Measurements from ENCODE around the gene PRDM16. TPM values are rescaled to one million over a fixed set of nuclear protein-coding genes. Genes with fewer than 3 reads are reported as not detected.

Gene PRDM16
- polyA plus RNA-seq, 3 donors, result not detected

DNA sequence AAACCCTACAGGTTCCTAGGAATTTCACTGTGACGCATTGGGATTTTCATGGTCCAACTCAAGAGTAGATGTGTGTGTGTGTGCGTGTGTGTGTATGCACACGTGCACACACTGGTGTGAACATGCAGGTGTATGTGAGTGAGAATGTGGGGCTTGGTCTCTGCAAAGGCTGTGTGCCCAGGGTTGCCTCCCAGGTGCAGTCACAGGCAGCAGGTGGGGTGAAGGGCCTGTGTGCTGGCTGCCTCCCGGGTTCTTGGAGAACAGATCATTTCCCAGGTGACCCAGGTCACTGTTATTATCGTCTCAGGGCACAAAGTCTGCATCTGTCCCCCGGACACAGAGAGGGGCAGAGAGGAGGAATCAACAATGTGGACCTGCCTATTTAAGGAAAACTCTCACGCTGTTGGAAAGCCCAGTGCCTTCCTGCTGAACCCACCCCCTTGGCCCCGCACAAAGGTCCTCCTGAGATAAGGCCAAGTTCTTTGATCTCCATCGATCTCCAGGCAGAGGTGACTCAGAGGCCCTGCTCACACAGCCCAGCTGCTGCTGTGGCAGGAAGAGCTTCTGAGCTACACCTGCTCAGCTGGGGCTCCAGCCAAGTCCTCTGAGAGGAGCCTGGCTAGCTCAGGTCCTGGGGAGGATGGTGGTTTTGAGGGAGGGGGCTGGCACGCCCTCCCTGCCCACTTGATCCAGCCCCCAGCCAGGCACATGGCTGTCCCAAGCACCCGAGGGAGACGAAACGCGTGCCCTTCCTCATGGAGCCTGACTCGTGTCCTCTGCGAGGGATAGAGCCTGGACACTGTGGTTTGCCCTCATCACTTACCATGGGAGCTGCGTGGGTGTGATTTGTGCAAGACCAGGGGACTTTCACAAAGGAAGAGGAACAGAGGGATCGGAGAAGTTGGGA, 251.5 kb downstream of the PRDM16 start:
- intact Hi-C loops (cut with micrococcal nuclease), result loop anchor here in 1 of 2 donors (5.0 kb wide), 1 partner anchor 308 kb away; no protein-coding TSS in a partner anchor
- Mint-ChIP-seq H3K4me1 (peaks cover 5% of the 10 kb centered on the region), H3K9me3 (peaks cover 0 to 11% (median 4%) of the 10 kb centered on the region in 7 donors), H3K36me3 (no peaks in the 10 kb centered on the region), H3K27me3 (ENCODE audit: low read depth in 3 of 3) (peaks cover 9 to 18% (median 12%) of the 10 kb centered on the region in 3 donors), H3K27ac (no peak overlapping the region), H3K4me3 (no peak overlapping the region)
- Histone ChIP-seq H3K79me2 (ENCODE audit: insufficient read depth, low read length) (no peaks in the 10 kb centered on the region), H4K20me1 (ENCODE audit: insufficient read depth, low read length) (no peaks in the 10 kb centered on the region), H3K4me3 (replicated peaks in 1 of 3; ENCODE audit: low read depth in 2 of 3, low read length in 3 of 3) (no peak overlapping the region), H3K4me2 (replicated peaks; ENCODE audit: extremely low read depth, low read length, poor library complexity, severe bottlenecking) (no peak overlapping the region), H3K27me3 (ENCODE audit: control insufficient read depth in 2 of 2, insufficient read depth in 2 of 2, low read length in 2 of 2) (peaks cover 0 to 9% of the 10 kb centered on the region in 2 donors), H3K36me3 (replicated peaks in 1 of 2; ENCODE audit: control insufficient read depth in 1 of 2, insufficient read depth in 2 of 2, low read length in 2 of 2) (no peaks in the 10 kb centered on the region), H3K9me3 (replicated peaks in 1 of 2; ENCODE audit: control insufficient read depth in 1 of 2, insufficient read depth in 1 of 2, low read length in 2 of 2) (peaks cover 4 to 11% of the 10 kb centered on the region in 2 donors), H3K27ac (ENCODE audit: low read depth in 1 of 2, low read length in 2 of 2) (no peak overlapping the region), H2AFZ (ENCODE audit: insufficient read depth, low read depth, low read length, poor library complexity, severe bottlenecking) (no peak overlapping the region), H3K4me1 (ENCODE audit: control insufficient read depth in 1 of 2, insufficient read depth in 2 of 2, low read length in 2 of 2) (no peaks in the 10 kb centered on the region), H3K9ac (ENCODE audit: insufficient read depth, low read length, poor library complexity, severe bottlenecking) (no peak overlapping the region)
- WGBS (ENCODE audit: insufficient coverage), result 34% methylated on average over 17 of the region's 18 CpGs
- no peak for DNase-seq
- TF ChIP-seq, protein P1, sequence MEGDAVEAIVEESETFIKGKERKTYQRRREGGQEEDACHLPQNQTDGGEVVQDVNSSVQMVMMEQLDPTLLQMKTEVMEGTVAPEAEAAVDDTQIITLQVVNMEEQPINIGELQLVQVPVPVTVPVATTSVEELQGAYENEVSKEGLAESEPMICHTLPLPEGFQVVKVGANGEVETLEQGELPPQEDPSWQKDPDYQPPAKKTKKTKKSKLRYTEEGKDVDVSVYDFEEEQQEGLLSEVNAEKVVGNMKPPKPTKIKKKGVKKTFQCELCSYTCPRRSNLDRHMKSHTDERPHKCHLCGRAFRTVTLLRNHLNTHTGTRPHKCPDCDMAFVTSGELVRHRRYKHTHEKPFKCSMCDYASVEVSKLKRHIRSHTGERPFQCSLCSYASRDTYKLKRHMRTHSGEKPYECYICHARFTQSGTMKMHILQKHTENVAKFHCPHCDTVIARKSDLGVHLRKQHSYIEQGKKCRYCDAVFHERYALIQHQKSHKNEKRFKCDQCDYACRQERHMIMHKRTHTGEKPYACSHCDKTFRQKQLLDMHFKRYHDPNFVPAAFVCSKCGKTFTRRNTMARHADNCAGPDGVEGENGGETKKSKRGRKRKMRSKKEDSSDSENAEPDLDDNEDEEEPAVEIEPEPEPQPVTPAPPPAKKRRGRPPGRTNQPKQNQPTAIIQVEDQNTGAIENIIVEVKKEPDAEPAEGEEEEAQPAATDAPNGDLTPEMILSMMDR (IDR thresholded peaks at IDR 0.05), result peak; percentile 42

DNA sequence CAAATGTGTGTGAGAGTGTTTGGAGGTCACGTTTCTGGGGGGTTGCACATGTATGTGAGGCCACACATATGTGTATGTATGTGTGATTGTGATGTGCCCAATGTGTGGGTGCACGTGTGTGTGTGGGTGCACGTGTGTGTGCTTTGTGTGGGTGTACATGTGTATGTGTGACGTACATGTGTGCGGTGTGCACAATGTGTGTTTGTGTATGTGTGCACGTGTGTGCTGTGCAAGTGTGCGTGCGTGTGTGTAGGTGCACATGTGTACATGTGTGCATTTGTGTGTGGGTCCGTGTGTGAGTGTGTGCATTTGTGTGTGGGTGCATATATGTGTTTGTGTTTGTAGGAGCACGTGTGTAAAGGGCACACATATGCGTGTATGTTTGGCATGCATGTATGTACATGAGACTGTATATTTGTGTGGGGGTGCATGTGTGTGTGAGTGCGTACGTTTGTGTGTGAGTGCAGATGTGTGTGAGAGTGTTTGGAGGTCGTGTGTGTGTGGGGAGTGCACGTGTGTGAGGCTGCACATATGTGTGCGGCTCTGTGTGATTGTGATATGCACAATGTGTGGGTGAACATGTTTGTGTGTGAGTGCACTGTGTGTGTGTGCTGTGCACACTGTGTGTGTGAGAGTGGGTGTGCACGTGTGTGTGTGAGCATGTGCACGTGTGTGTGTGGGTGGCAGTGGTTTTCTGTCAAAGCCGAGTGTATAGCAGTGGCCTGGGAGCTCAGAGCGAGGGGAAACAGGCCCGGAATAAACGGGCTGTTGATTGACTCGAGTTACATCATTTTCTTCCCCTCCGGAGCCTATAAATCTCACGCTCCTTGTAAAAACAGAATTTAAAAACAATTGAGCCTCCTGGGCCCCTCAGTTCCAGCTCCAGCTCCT, 252.8 kb downstream of the PRDM16 start:
- H3K4me2 ChIP-seq (replicated peaks; ENCODE audit: extremely low read depth, low read length, poor library complexity, severe bottlenecking), result no peak overlapping the region
- peaks cover 0 to 4% (median under 1%) of the 10 kb centered on the region in 7 donors for H3K9me3 Mint-ChIP-seq
- no peaks in the 10 kb centered on the region for H4K20me1 ChIP-seq (ENCODE audit: insufficient read depth, low read length)
- H3K9me3 ChIP-seq (replicated peaks in 1 of 2; ENCODE audit: control insufficient read depth in 1 of 2, insufficient read depth in 1 of 2, low read length in 2 of 2), result peaks cover 0 to 6% of the 10 kb centered on the region in 2 donors
- no peak overlapping the region for H2AFZ ChIP-seq (ENCODE audit: insufficient read depth, low read depth, low read length, poor library complexity, severe bottlenecking)
- DNase-seq, result no peak
- no peak overlapping the region for H3K4me3 Mint-ChIP-seq
- TF ChIP-seq, protein P1 (IDR thresholded peaks at IDR 0.05), result no peak
- no peak overlapping the region for H3K4me3 ChIP-seq (replicated peaks in 1 of 3; ENCODE audit: low read depth in 2 of 3, low read length in 3 of 3)
- H3K27ac Mint-ChIP-seq, result no peak overlapping the region
- 53% methylated on average over 25 of the region's 25 CpGs for WGBS (ENCODE audit: insufficient coverage)
- H3K36me3 Mint-ChIP-seq, result no peaks in the 10 kb centered on the region
- H3K27me3 Mint-ChIP-seq (ENCODE audit: low read depth in 3 of 3), result peaks cover 9 to 18% (median 10%) of the 10 kb centered on the region in 3 donors
- H3K27me3 ChIP-seq (ENCODE audit: control insufficient read depth in 2 of 2, insufficient read depth in 2 of 2, low read length in 2 of 2), result peaks cover 0 to 9% of the 10 kb centered on the region in 2 donors
- H3K27ac ChIP-seq (ENCODE audit: low read depth in 1 of 2, low read length in 2 of 2), result no peak overlapping the region
- H3K79me2 ChIP-seq (ENCODE audit: insufficient read depth, low read length), result no peaks in the 10 kb centered on the region
- H3K4me1 ChIP-seq (ENCODE audit: control insufficient read depth in 1 of 2, insufficient read depth in 2 of 2, low read length in 2 of 2), result no peaks in the 10 kb centered on the region
- no peaks in the 10 kb centered on the region for H3K36me3 ChIP-seq (replicated peaks in 1 of 2; ENCODE audit: control insufficient read depth in 1 of 2, insufficient read depth in 2 of 2, low read length in 2 of 2)
- no peak overlapping the region for H3K9ac ChIP-seq (ENCODE audit: insufficient read depth, low read length, poor library complexity, severe bottlenecking)
- intact Hi-C loops (cut with micrococcal nuclease), result loop anchor here in 1 of 2 donors (5.0 kb wide), 1 partner anchor 310 kb away; no protein-coding TSS in a partner anchor
- peaks cover under 1% of the 10 kb centered on the region for H3K4me1 Mint-ChIP-seq

All from CD14-positive monocyte (primary cell).